Transverse colon (tissue), 4 donors: ENCODE data around the gene MFSD6L. TPM values are rescaled to one million over a fixed set of nuclear protein-coding genes. Genes with fewer than 3 reads are reported as not detected.

Experiments
- DNase-seq: peaks from one replicate; pipeline ENCODE4 v3.0.0-alpha.2; 2019
- H3K27ac ChIP-seq, 4 donors: fragments of 200-600 bp; sonication (generic); 2 replicates each; pipeline ENCODE4 v1.5.1; 2016 to 2018; ENCODE audit warnings: inconsistent platforms in 4 of 4
- H3K27me3 ChIP-seq: fragments of 200-600 bp; sonication (generic); 2 replicates; pipeline ENCODE4 v1.5.1; 2017; ENCODE audit warnings: inconsistent platforms
- H3K36me3 ChIP-seq, 4 donors: fragments of 200-600 bp; sonication (generic); 2 replicates each; pipeline ENCODE4 v1.5.1; 2017 to 2019; ENCODE audit warnings: inconsistent platforms in 4 of 4
- H3K4me1 ChIP-seq, 4 donors: fragments of 200-600 bp; sonication (generic); 2 replicates each; pipeline ENCODE4 v1.5.1; 2017 to 2020; ENCODE audit warnings: inconsistent platforms in 4 of 4
- H3K4me3 ChIP-seq, 4 donors: fragments of 200-600 bp; sonication (generic); 1 replicate in 1 of 4; 2 replicates in 3 of 4; pipeline versions ENCODE4 v1.5.1 to v1.6.1; 2017 to 2019; ENCODE audit warnings: inconsistent platforms in 4 of 4
- H3K9me3 ChIP-seq, 2 donors: fragments of 200-600 bp; sonication (generic); 2 replicates each; pipeline ENCODE4 v1.5.1; 2017 to 2019; ENCODE audit warnings: inconsistent platforms in 2 of 2
- EP300 ChIP-seq: sonication (generic); formaldehyde crosslinking; IDR thresholded peaks from one replicate; pipeline ENCODE4 v1.6.1; 2017; ENCODE audit warnings: antibody characterized with exemption, low read depth
- POLR2A ChIP-seq: fragments of 450-650 bp; IDR thresholded peaks from one replicate; pipeline ENCODE4 v1.6.1; 2016; ENCODE audit warnings: antibody characterized with exemption, mild to moderate bottlenecking, moderate library complexity
- POLR2AphosphoS5 ChIP-seq, 3 donors: sonication (generic); formaldehyde crosslinking; IDR thresholded peaks; one replicate each; pipeline ENCODE4 v1.6.1; 2016; ENCODE audit warnings: antibody characterized with exemption in 3 of 3
- WGBS, 2 donors: methylation state at CpG; one replicate each; pipeline ENCODE4 v1.1.5; 2018; ENCODE audit warnings: low coverage in 1 of 2; 5-methylcytosine and 5-hydroxymethylcytosine counted together
- in situ Hi-C, 4 donors: fragments of 200-750 bp; cut with MboI; loops; one replicate each; pipeline versions ENCODE4 v1.15.0 to v1.15.1; 2017; ENCODE audit warnings: low sequenced_read_pairs in 3 of 4, low pct_ligation_motif_present in 1 of 4, low pct_unique_long_range_greater_than_20kb in 1 of 4
- intact Hi-C: fragments of 100-400 bp; cut with DNase I; formaldehyde crosslinking; loops from one replicate; pipeline ENCODE4 v1.15.1; 2023; ENCODE audit warnings: low total_unique reads
- total RNA-seq, 4 donors: library from RNA; depleted of rRNA; stranded (reverse); fragments of >200 nt; gene quantifications; one replicate each; pipeline ENCODE4 v1.1.0, GENCODE V29; 2016
- TF ChIP-seq, protein P1 (sequence below), 5 experiments: fragments of 200-600 bp in 3 of 5; fragments of 450-650 bp in 2 of 5; sonication (generic) in 3 of 5; IDR thresholded peaks; 1 replicate in 2 of 5; 2 replicates in 3 of 5; pipeline ENCODE4 v1.5.1; 2016 to 2017; ENCODE audit warnings: antibody characterized with exemption in 5 of 5, inconsistent platforms in 3 of 5, mild to moderate bottlenecking in 2 of 5, moderate library complexity in 1 of 5

Gene MFSD6L
- total RNA-seq, 4 donors from 2014 or later = 0.40 to 5.1 (median 3.8) TPM; not detected in 1

- Histone ChIP-seq H3K36me3 (no peaks in the 10 kb centered on the region), H3K27me3 (no peaks in the 10 kb centered on the region), H3K9me3 (no peaks in the 10 kb centered on the region), H3K4me1 (peaks cover 0 to 6% (median 0%) of the 10 kb centered on the region in 4 donors), H3K27ac (no peak overlapping the region), H3K4me3 (no peak overlapping the region)
- TF ChIP-seq, protein P1, sequence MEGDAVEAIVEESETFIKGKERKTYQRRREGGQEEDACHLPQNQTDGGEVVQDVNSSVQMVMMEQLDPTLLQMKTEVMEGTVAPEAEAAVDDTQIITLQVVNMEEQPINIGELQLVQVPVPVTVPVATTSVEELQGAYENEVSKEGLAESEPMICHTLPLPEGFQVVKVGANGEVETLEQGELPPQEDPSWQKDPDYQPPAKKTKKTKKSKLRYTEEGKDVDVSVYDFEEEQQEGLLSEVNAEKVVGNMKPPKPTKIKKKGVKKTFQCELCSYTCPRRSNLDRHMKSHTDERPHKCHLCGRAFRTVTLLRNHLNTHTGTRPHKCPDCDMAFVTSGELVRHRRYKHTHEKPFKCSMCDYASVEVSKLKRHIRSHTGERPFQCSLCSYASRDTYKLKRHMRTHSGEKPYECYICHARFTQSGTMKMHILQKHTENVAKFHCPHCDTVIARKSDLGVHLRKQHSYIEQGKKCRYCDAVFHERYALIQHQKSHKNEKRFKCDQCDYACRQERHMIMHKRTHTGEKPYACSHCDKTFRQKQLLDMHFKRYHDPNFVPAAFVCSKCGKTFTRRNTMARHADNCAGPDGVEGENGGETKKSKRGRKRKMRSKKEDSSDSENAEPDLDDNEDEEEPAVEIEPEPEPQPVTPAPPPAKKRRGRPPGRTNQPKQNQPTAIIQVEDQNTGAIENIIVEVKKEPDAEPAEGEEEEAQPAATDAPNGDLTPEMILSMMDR (IDR thresholded peaks at IDR 0.05) = peak; percentile 66 to 83 (median 75)
- TF ChIP-seq EP300 = no peak
- WGBS, 2 donors = 32% methylated on average over 16 of the region's 19 CpGs; no CpG with 5 or more reads in 1 of the 2 donors
- DNase-seq = peak; percentile 79
- intact Hi-C loops (no loop called here), in situ Hi-C loops (no loop called here)
These were observed 13.4 kb downstream of the MFSD6L start for GRCh38 chr17:8785547-8786413.

- intact Hi-C loops (no loop called here), in situ Hi-C loops (no loop called here)
- Histone ChIP-seq H3K4me3 (no peak overlapping the region), H3K36me3 (no peaks in the 10 kb centered on the region), H3K4me1 (peaks cover 0 to 6% (median 0%) of the 10 kb centered on the region in 4 donors), H3K27me3 (peaks cover 5% of the 10 kb centered on the region), H3K27ac (no peak overlapping the region), H3K9me3 (no peaks in the 10 kb centered on the region)
- no peak for DNase-seq
- no peak for TF ChIP-seq POLR2AphosphoS5 (IDR thresholded peaks at IDR 0.05)
- no peak for TF ChIP-seq POLR2A
- no peak for TF ChIP-seq EP300
- TF ChIP-seq, protein P1 (IDR thresholded peaks at IDR 0.05) = no peak
- 91 to 100% methylated on average over 1 of the region's 1 CpG for WGBS, 2 donors
These were observed 17.0 kb downstream of the MFSD6L start for GRCh38 chr17:8782176-8782575.

GRCh38 chr17:8781776-8782175 lies 17.4 kb downstream of the MFSD6L start:
- 73 to 85% methylated on average over 4 of the region's 4 CpGs for whole genome bisulfite sequencing, 2 donors
- DNase-seq = no peak
- intact Hi-C loops = no loop called here

DNA sequence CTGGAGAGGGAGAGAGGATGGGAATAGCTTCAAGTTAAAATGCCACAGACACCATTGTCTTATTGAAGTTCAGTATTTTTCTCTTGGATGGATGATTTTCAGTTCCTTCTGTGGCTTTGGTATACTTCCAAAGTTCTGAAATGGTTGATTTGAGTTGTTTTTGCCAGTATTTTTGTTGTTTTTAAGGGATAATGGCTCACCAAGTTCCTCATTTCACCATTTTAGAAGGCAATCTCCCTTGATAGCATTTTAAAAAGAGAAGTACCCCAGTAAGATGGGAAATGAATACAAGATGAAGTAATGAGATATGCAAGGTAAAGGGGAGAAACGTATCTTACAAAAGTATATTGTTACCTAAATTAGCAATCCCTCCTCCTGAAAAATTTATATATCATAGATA lies 22.3 kb downstream of the MFSD6L start:
- in situ Hi-C loops (no loop called here), intact Hi-C loops (no loop called here)
- peaks cover 15% of the 10 kb centered on the region for H3K27me3 ChIP-seq
- no peak overlapping the region for H3K27ac ChIP-seq
- 67 to 76% methylated on average over 1 of the region's 1 CpG for WGBS, 2 donors
- no peaks in the 10 kb centered on the region for H3K4me1 ChIP-seq
- no peak for DNase-seq
- H3K36me3 ChIP-seq = no peaks in the 10 kb centered on the region
- peaks cover 0 to 3% of the 10 kb centered on the region in 2 donors for H3K9me3 ChIP-seq
- no peak overlapping the region for H3K4me3 ChIP-seq
- no peak for TF ChIP-seq POLR2A
- no peak for TF ChIP-seq POLR2AphosphoS5 (IDR thresholded peaks at IDR 0.05)
- TF ChIP-seq EP300 = no peak
- TF ChIP-seq, protein P1 (IDR thresholded peaks at IDR 0.05) = no peak

More at GRCh38 chr17:8781776-8782175, 17.4 kb downstream of the MFSD6L start:
- Histone ChIP-seq H3K27me3 (peaks cover 8% of the 10 kb centered on the region), H3K4me1 (peaks cover 0 to 6% (median 0%) of the 10 kb centered on the region in 4 donors), H3K4me3 (no peak overlapping the region), H3K9me3 (no peaks in the 10 kb centered on the region), H3K36me3 (no peaks in the 10 kb centered on the region), H3K27ac (no peak overlapping the region)
- in situ Hi-C loops = no loop called here
- TF ChIP-seq EP300 (no peak), POLR2AphosphoS5 (IDR thresholded peaks at IDR 0.05) (no peak), POLR2A (no peak)
- TF ChIP-seq, protein P1 (IDR thresholded peaks at IDR 0.05) = no peak
